ENCODE measurements around the gene SLC39A11.

DNA sequence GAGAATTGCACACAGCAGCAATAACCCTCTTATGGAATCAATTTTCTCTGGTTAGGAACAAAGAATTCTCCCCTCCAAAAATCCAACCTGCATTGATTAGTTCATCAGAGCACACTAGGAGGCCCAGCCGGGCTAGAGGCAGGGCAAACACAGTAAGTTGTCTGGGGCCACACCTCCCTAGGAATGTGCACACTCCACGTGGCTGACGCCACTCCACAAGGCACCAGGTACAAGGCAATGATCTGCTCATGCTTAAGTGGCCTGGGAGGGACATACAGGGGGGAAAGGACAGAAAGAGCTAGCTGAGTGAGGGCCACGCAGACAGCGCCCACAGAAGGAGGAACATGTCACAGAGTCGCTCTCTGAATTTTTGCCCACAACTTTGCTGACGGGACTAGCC, 107.6 kb downstream of the SLC39A11 start:
- TF ChIP-seq POLR2A (IDR thresholded peaks at IDR 0.05) = no peak
- TF ChIP-seq POLR2AphosphoS5 (IDR thresholded peaks at IDR 0.05) = no peak
- TF ChIP-seq, protein P1, sequence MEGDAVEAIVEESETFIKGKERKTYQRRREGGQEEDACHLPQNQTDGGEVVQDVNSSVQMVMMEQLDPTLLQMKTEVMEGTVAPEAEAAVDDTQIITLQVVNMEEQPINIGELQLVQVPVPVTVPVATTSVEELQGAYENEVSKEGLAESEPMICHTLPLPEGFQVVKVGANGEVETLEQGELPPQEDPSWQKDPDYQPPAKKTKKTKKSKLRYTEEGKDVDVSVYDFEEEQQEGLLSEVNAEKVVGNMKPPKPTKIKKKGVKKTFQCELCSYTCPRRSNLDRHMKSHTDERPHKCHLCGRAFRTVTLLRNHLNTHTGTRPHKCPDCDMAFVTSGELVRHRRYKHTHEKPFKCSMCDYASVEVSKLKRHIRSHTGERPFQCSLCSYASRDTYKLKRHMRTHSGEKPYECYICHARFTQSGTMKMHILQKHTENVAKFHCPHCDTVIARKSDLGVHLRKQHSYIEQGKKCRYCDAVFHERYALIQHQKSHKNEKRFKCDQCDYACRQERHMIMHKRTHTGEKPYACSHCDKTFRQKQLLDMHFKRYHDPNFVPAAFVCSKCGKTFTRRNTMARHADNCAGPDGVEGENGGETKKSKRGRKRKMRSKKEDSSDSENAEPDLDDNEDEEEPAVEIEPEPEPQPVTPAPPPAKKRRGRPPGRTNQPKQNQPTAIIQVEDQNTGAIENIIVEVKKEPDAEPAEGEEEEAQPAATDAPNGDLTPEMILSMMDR (IDR thresholded peaks at IDR 0.05) = no peak

Measured in upper lobe of left lung (tissue), 4 donors.